AG04450 (cell line): ENCODE data around the gene CHD6. TPM values are rescaled to one million over a fixed set of nuclear protein-coding genes. Genes with fewer than 3 reads are reported as not detected.

Experiments used
- CTCF ChIA-PET: fragments of 300-600, 350-600 bp; formaldehyde crosslinking; extraction: SDS; loops from one replicate; lab custom pipeline; 2022; ENCODE audit warnings: antibody characterized with exemption, inconsistent platforms; lab: Charles Lee
- POLR2A ChIA-PET: fragments of 350-600 bp; formaldehyde crosslinking; extraction: SDS; loops from one replicate; lab custom pipeline; 2021; ENCODE audit warnings: antibody characterized with exemption, inconsistent platforms; lab: Yijun Ruan, JAX
- DNase-seq: peaks from one replicate; pipeline ENCODE4 v3.0.0-alpha.2; 2011; ENCODE audit warnings: low read depth, low spot score
- H3K27ac ChIP-seq: one replicate; pipeline ENCODE4 v1.5.1; 2012; ENCODE audit warnings: low read depth, low read length, control low read depth
- H3K27me3 ChIP-seq: one replicate; pipeline ENCODE4 v1.6.0; 2012; ENCODE audit warnings: low read length; ENCODE audit not compliant: control insufficient read depth, insufficient read depth
- H3K4me3 ChIP-seq: 2 replicates; pipeline ENCODE4 v1.5.1; 2011; ENCODE audit warnings: mild to moderate bottlenecking, low read depth, low read length, control low read depth
- H3K9me3 ChIP-seq: 2 replicates; pipeline ENCODE4 v1.5.1; 2012; ENCODE audit warnings: low read length; ENCODE audit not compliant: control insufficient read depth, insufficient read depth
- CTCF ChIP-seq: IDR thresholded peaks from 2 replicates; pipeline ENCODE4 v1.5.1; 2011; ENCODE audit warnings: low read depth, low read length, control low read depth, inconsistent platforms
- polyA plus RNA-seq: library from polyadenylated mRNA; depleted of rRNA; stranded (reverse); fragments of >200 nt; gene quantifications from 2 replicates; pipeline ENCODE4 v1.2.3, GENCODE V29; 2011

Gene CHD6
- polyA plus RNA-seq, 1 experiment = 21.7 TPM

- Histone ChIP-seq H3K9me3 (no peaks in the 10 kb centered on the region), H3K4me3 (no peak overlapping the region), H3K27me3 (no peaks in the 10 kb centered on the region), H3K27ac (no peak overlapping the region)
- ChIA-PET CTCF (interaction anchor here (5.1 kb wide), 1 partner anchor 235 kb away, joined by 42 read pairs; no protein-coding TSS in a partner anchor), POLR2A (no interaction called here)
- DNase-seq = no peak
- TF ChIP-seq CTCF = no peak
Observed at GRCh38 chr20:41407607-41408006, 210.6 kb downstream of the CHD6 start.

GRCh38 chr20:41406896-41407444 is 211.2 kb downstream of the CHD6 start:
- no peaks in the 10 kb centered on the region for H3K9me3 ChIP-seq
- H3K4me3 ChIP-seq = no peak overlapping the region

GRCh38 chr20:41406353-41406752 is 211.8 kb downstream of the CHD6 start:
- ChIA-PET POLR2A (no interaction called here), CTCF (no interaction called here)
- Histone ChIP-seq H3K27ac (no peak overlapping the region), H3K27me3 (no peaks in the 10 kb centered on the region), H3K4me3 (no peak overlapping the region), H3K9me3 (no peaks in the 10 kb centered on the region)
- TF ChIP-seq CTCF = no peak
- no peak for DNase-seq

More at GRCh38 chr20:41406896-41407444, 211.2 kb downstream of the CHD6 start:
- no peaks in the 10 kb centered on the region for H3K27me3 ChIP-seq
- ChIA-PET CTCF (interaction anchor here (5.1 kb wide), 1 partner anchor 234 kb away, joined by 42 read pairs; no protein-coding TSS in a partner anchor), POLR2A (no interaction called here)
- no peak overlapping the region for H3K27ac ChIP-seq
- TF ChIP-seq CTCF = no peak
- DNase-seq = no peak

GRCh38 chr20:41405436-41405835 is 212.7 kb downstream of the CHD6 start:
- CTCF ChIA-PET = no interaction called here
- DNase-seq = no peak
- Histone ChIP-seq H3K27me3 (no peaks in the 10 kb centered on the region), H3K27ac (no peak overlapping the region), H3K4me3 (no peak overlapping the region), H3K9me3 (no peaks in the 10 kb centered on the region)
- no peak for TF ChIP-seq CTCF
- POLR2A ChIA-PET = no interaction called here

GRCh38 chr20:41403604-41404003 is 214.6 kb downstream of the CHD6 start:
- POLR2A ChIA-PET = interaction anchor here (0.7 kb wide), 1 partner anchor 392 kb away, joined by 4 read pairs; no protein-coding TSS in a partner anchor
- Histone ChIP-seq H3K27me3 (no peaks in the 10 kb centered on the region), H3K9me3 (no peaks in the 10 kb centered on the region), H3K4me3 (no peak overlapping the region), H3K27ac (no peak overlapping the region)
- CTCF ChIA-PET = interaction anchor here (0.9 kb wide), 1 partner anchor 230 kb away, joined by 5 read pairs; no protein-coding TSS in a partner anchor
- DNase-seq = no peak
- no peak for TF ChIP-seq CTCF
